Left cardiac atrium (tissue), 4 donors: ENCODE measurements around the gene TGM2. TPM values are rescaled to one million over a fixed set of nuclear protein-coding genes. Genes with fewer than 3 reads are reported as not detected.

ENCODE experiments used
- ATAC-seq, 2 donors: fragments of 200-7000 bp; cut with Tn5 transposase; one replicate each; pipeline ENCODE4 v1.9.1; 2020; ENCODE audit warnings: mild to moderate bottlenecking in 2 of 2, moderate library complexity in 2 of 2
- DNase-seq: peaks from one replicate; pipeline ENCODE4 v3.0.0-alpha.2; 2020
- intact Hi-C, 2 donors: fragments of 100-400 bp; cut with DNase I; formaldehyde crosslinking; loops; one replicate each; pipeline versions ENCODE4 v1.14.1 to v1.15.1; 2022 to 2023
- total RNA-seq, 2 donors: library from RNA; stranded (reverse); fragmentation: NEBNext Ultra II Directional; extraction: Animal tissue kit (Norgen Biotek cat#: 25700); gene quantifications; one replicate each; pipeline ENCODE4 v1.2.1, GENCODE V29; 2021
- donor health status: DM: no; HTN: yes; CAD: no.
- donor health status: DM: no; HTN: yes; CAD: no; lungs with severe emphysema.
- donor health status: DM: yes; HTN: yes; CAD: no.
- donor health status: Dilated cardiomyopathy.

TGM2 gene
- total RNA-seq, 2 donors from 2014 or later = 383 to 695 TPM

DNA sequence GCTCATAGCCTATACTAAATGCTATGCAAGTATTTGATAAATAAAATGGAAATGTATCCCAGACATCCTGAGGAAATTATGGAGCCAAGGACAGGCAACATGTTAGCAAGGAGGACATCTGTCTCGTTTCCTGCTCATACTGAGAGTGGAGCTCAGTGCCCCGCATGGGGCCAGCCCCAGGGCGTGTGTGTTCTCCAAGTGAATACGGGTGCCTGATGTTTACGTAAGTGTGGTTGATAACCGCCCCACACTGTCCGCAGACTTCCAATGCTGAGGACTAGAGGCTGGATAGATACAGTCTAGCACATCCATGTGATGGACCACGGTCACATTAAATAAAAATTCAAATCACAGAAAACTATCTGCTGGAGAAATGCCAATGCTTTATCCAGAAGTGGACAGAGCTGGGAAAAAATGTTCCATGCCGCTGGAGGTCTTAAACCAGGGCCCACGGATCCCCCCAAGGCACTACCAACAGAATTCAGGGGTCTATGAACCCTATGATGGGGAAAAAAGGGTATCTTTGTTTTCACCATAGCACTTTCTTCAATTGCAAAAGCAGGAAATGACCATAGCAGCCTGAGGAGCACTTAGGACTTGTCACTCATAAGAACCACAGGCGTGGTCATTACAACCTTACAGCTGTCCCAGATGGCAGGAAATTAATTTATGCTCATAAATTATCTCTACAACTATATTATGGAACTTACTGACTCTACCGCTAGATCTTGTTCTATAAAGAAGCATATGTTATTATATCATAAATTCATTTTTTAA is 24.9 kb downstream of the TGM2 start:
- no peak for ATAC-seq
- intact Hi-C loops = loop anchor here in 1 of 2 donors (10.0 kb wide), 1 partner anchor 75 kb away; no protein-coding TSS in a partner anchor
- DNase-seq = peak; percentile 32

DNA sequence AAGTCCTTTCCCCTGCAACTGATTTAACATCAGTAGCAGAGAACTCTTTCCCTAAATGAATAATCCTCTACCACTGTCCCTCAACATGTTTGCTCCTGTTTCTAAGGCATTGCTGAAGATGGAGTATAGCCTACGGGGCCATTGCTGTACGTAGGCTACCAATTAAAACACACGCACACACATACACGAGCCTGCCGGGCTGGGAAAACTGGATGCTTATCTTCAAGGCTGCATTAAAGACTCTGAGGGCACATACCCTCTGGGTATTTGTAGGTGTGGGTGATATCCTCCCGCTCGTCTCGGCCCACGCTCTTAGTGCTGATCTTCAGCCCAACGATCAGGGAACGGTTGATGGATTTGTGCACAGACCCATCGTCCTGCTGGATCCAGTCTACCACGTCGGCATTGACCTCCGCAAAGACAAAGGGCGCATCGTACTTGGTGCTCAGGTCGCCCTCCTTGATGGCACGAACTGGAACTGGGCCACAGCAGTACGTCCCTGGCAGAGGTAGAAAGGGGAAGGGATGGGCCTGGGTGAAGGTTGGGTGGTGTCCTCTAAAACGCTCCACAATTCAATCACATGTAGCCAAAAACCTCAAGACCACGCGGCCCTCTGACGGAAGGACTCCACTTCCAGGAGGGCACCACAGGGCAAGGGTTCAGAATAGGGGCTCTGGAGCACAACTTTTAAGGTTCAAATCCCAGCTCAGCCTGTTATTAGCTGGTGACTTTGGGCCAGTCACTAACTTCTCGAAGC is 25.7 kb downstream of the TGM2 start:
- ATAC-seq (no peak), DNase-seq (peak; percentile 16)
- intact Hi-C loops = loop anchor here in 1 of 2 donors (10.0 kb wide), 1 partner anchor 75 kb away; no protein-coding TSS in a partner anchor

DNA sequence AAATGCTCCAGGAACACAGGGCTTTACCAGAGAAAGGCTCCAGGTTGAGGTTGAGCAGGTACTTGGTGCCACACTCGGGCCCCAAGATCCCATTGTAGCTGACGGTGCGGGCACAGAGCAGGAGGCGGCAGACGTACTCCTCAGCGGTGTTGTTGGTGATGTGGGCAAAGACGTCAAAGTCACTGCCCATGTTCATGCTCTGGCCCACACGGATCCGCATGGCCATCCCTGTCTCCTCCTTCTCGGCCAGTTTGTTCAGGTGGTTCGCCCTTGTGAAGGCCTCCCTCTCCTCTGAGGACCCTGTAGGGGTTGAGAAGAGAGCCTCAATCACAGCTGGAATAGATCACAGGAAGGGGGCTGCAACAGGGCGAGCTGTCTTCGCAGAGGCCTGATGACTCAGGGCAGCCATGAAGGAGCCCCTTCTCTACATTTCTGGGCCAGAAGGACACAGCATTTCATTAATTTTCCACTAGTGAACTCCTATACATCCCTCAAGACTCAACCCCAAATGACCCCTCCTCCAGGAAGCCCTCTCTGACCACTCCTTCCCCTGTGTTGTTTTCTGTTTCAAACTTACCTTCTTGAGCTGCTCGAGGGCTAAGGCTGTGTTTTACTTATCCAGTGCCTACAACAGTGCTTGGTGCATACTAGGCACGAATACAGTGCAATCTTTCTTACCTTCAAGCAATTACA is 26.8 kb downstream of the TGM2 start:
- ATAC-seq = no peak
- peak; percentile 15 for DNase-seq
- intact Hi-C loops = loop anchor here in 1 of 2 donors (10.0 kb wide), 1 partner anchor 77 kb away; no protein-coding TSS in a partner anchor

DNA sequence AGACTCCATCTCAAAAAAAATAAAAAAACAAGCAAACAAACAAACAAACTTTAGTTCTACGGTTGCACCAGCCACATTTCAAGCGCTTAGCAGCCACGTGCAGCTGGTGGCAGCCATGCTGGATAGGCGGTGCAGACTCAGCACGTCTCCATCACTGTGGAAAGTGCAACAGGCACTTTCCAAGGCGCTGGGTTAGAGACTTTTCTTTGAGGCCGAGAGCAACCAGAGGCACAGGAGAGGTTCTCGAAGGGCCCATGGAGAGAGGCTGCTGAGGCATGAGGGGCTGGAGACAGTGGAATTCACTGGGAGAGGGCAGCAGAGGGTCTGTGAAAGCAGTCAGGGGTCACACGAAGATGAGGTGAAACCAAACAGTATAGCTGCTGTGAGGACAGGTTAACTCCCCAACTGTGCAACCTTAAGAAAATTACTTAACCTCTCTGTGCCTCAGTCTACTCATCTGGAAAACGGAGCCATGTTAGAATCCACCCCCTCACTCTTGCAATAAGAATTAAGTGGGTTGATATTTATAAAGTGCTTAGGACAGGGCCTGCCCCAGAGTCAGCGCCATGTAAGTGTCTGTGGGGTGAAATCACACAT is 27.5 kb downstream of the TGM2 start:
- intact Hi-C loops = loop anchor here in 1 of 2 donors (10.0 kb wide), 1 partner anchor 77 kb away; no protein-coding TSS in a partner anchor
- ATAC-seq = no peak

DNA sequence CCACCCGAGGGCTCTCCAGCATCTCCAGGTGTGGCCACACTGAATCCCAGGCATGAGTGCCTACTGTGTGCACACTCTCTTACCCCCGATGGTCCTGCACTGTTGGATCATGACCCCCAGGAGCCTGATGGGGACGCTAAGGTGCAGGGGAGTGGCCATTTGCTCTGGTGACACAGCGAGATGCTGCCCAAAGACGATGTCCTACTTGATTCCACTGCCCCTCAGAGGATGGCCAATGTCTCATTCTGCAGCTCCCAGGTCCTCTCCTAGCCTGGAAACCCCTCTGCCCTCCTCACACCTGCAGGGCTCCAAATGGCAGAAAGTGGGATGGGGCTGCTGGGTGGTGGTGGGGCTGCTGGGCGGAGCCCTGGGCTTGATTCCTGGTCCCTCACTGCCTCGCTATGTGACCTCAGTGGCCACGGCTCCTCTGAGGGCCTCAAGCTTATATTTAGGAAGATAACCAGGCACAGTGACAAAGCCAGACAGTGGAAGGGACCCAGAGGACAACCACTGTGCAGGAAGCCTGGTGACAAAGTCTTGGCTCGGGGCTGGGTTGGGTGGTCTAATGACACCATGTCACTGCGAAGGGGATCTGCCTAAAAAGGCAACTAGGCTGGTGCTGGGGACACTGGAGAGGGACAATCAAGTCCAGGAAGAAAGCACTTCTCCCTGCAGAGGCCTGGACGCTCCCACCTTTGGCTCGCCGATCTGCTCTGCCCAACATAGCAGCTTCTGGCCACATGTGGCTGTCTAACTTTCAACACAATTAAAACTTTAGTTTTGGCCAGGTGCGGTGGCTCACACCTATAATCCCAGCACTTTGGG is 28.4 kb downstream of the TGM2 start:
- intact Hi-C loops = loop anchor here in 1 of 2 donors (10.0 kb wide), 1 partner anchor 78 kb away; no protein-coding TSS in a partner anchor
- DNase-seq (peak; percentile 16), ATAC-seq (peak; percentile 2 to 48)

More for the DNA sequence above, 27.5 kb downstream of the TGM2 start:
- DNase-seq = peak; percentile 13

DNA sequence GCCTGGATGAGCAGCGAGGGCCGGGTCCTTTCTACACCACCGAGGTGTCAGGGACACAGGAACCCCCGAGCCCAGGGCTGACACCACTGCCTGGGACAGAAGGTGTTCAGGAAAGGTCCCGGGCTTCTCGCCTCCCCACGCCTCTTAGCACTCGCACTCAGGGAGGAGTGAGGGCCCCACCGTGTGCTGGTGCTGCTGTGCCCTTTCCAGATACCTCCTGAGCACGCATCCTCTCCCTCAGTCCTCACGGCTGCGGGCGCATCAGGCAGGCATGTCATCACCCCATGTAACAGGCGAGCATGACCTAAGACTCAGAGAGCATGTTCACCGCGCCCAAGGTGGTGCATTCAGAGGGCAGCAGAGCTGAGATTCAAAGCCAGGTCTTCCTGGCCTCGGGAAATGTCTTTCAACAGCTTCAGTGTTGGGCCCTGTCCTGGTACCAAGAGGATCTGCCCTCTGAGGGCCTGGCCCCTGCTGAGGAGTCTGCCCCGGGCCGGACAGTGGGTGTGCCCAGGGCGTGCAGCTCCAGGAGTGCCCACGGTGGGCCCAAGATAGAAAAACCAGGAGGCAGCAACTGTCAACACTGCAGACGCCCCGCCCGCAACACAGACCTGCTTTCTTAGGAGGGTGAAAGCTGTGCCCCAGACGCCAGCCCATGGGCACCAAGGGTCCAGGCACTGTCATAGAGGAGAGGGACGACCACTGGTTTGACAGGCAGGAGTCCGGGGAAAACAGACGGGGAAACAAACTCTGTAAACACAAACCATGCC is 29.2 kb downstream of the TGM2 start:
- intact Hi-C loops = loop anchor here in 1 of 2 donors (10.0 kb wide), 1 partner anchor 79 kb away; no protein-coding TSS in a partner anchor
- DNase-seq = peak; percentile 29
- ATAC-seq = peak; percentile 8 to 24

DNA sequence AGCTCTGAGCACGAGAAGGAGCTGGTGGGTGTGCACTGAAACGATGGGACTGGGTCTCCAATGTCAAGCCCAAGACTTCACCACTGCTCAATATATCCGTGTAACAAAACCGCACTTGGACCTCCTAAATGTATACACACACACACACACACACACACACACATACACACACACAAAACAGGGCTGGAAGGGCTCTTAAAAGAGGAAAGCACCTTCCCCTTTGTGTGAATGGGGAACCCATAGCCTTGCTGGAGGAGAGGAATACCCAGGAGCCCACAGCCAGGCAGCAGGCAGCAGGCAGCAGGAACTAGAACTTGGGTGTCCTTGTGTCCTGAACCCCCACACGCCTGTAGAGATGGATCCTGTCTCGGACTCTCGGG is 29.8 kb downstream of the TGM2 start:
- intact Hi-C loops = loop anchor here in 1 of 2 donors (10.0 kb wide), 1 partner anchor 80 kb away; no protein-coding TSS in a partner anchor
- DNase-seq = no peak
- ATAC-seq = no peak

DNA sequence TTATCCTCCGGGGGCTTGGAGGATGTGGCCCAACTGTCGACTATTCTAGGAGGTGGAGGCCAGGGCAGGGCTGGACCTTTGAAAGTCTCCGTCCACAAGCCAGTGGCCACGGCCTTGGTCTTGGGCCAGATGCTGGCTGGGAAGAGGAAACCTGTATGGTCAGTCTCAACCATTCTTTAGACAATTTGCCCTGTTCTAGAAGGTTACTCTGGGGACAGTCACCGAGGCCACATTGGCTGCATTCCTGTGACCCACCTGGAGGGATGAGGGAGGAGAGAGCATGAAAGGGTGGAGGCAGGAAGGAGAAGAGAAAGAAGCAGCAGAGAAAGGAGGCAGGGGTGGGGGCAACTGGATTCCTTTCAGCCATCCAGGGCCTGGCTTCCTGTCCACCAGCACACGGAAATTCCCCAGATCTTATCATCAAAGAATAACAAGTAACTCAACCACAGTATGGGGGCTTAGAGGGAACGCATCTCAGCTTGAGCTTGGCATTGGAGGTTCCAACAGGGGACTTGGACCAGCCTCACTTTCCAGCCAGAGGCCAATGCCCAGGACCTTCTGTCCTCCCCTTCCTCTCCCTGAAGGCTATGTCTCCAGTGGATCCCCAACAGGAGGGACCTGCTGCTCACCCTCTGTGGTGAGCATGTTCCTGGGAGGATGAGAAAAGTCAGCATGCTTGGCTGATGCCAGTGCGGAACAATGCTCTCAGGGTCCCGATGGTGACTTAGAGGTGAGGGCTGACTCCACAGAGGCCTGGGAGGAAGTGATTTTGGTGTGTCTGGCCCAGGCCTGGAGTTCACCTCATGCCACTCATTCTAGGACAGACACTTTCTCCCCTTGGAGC is 30.4 kb downstream of the TGM2 start:
- DNase-seq (peak; percentile 69), ATAC-seq (peak; percentile 11 to 16)
- intact Hi-C loops = loop anchor here in 1 of 2 donors (10.0 kb wide), 1 partner anchor 80 kb away; no protein-coding TSS in a partner anchor

DNA sequence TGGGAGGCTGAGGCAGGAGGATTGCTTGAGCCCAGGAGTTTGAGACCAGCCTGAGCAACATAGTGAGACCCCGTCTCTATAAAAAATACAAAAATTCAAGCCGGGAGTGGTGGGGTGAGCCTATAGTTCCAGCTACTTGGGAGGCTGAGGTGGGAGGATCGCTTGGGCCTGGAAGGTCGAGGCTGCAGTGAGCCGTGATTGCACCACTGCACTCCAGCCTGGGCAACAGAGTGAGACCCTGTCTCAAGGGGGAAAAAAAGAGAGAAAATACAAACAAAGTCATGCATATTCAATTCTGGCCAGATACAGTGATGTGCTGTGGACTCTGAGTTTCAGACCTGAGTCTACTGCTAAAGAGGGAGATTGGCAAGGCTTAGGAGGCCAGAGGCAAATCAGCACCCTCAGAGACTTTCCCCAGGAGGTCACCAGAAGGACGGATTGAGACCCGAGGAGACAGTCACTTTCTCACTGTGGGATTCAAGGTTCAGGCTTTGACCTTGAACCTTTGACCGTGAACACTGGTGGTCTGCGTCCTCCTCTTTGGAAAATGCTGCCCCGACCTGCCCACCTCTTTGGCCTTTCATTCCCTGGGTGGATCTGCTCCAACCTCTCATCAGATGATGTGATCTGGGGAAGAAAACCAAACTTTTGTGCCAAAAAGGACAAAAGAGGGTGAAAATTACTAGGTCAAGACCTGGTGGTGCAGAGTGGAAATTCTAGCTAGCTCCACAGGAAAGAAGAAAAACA is 31.2 kb downstream of the TGM2 start:
- intact Hi-C loops = loop anchor here in 1 of 2 donors (10.0 kb wide), 1 partner anchor 81 kb away; no protein-coding TSS in a partner anchor
- DNase-seq (peak; percentile 9), ATAC-seq (no peak)

DNA sequence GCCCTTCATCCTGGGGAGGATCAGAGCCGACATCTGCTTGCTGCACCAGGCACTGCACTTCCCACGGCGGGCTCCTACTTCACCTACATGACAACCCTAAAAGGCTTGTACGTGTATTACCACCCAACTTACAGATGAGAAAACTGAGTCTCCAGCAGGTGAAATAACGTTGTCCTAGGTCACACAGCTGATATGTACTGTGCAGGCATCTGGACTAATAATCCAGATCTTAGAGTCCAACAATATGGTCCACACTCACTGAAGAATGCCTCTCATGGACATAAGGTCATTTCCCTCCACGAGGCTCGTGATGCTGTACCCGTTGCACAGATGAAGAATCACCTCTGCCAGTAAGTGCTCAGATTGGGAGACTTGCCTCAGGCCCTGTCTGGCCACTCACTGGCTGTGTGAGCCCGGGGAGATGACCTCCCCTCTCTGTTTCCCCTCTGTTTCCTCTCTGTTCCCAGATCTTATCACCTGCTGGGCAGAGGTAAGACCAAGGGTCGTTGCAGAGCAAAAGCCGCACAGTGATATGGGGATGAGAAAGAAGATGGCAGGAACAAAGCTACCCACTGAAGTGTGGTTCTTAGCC is 32.1 kb downstream of the TGM2 start:
- intact Hi-C loops = loop anchor here in 1 of 2 donors (10.0 kb wide), 1 partner anchor 82 kb away; no protein-coding TSS in a partner anchor
- peak; percentile 4 for DNase-seq
- no peak for ATAC-seq

DNA sequence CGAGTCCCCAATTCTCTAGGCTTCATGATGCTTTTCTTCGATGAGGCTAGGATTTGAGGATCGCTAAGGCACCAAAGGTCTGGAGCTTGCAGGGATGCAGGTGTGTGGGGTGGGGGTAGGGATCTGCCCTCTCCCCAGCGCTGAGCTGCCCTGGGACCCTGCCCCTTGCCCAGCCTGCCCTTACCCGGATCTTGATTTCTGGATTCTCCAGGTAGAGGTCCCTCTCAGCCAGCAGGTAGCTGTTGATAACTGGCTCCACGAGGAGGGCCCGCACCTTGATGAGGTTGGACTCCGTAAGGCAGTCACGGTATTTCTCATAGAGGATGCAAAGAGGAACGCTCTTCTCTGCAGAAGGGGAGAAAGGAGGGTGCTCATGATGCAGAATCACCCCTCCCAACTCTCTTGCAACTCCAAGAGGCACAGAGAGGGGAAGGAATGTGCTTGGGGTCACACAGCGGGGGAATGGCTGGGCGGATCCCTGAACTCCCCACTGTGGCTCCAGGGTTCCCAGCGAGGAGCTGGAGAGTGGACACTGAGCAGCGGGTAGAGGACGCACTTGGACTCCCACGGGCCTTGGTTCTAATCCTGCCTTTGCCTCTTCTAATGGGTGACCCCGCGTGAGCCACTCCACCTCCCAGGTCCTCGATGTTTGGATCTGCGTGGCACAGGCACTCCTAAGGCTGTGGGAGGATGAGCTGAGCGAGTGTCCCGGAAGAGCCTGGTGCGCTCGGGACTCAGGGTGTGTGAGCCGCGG is 32.7 kb downstream of the TGM2 start:
- ATAC-seq (no peak), DNase-seq (peak; percentile 18)
- intact Hi-C loops = loop anchor here in 1 of 2 donors (10.0 kb wide), 1 partner anchor 82 kb away; no protein-coding TSS in a partner anchor

DNA sequence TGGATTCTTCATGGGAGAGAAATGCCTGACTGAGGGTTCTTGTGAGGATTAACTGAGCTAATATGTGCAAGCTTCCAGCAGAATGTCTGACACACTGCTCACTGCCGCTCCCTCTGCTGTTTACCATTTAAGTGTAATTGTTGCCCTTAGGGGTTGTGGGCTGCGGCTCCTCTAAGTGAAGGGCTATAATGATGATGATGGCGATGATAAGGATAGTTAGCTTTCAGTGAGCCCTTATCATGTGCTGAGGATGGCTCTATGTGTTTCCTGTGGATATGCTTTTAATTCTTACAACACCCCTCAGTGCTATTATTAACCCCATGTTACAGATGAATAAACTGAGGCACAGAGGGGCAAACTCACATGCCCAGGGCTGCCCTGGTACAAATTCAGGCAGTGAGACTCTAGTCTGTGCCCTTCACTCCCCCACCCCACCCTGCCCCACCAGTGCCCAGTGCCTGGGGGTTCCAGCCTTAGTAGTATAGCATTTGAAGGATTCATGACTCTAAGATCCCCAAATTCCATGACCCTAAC is 33.4 kb downstream of the TGM2 start:
- ATAC-seq (no peak), DNase-seq (peak; percentile 5)
- intact Hi-C loops = loop anchor here in 1 of 2 donors (10.0 kb wide), 1 partner anchor 83 kb away; no protein-coding TSS in a partner anchor

DNA sequence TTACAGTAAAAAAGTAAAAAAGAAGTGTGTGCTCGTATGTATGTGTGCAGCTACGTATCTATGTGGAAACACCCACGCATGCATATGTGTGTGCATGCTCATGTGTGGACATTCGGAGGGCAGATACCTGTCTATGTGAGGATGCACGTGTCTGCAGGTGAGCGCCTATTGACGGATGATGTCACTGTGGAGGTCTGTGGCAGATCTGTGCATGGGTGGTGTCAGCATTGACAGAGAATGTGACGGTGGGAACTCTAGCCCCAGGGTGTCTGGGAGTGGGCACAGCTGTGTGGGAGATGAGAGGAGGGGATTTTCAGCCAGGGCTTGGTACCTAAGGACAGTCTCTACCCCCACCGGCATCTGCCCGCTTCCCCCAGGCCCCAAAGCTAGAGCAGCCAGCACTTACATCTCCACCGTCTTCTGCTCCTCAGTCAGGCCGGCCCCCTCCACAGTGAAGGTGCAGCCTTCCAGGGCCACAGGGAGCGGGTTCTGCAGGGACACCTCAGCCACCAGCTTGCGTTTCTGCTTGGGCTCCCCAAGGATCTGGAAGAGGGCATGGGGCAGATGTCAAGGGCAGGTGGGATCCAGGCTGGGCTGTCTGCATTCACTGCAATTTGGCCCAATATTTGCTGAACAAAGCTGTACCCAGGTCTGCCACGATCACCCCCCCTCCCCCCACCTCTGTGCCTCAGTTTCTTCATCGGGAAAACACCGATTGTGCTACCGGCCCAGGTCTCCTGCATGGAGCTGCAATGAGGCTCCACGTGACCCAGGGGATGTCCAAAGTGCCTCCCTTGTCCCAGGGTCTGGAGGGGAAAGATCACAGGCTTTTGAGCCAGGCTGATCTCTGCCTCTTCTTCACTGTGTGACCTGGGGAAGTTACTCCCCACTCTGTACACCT is 34.1 kb downstream of the TGM2 start:
- ATAC-seq = no peak
- DNase-seq = peak; percentile 18
- intact Hi-C loops = loop anchor here in 1 of 2 donors (10.0 kb wide), 1 partner anchor 84 kb away; no protein-coding TSS in a partner anchor
